ENCODE measurements around the gene UROD. TPM values are rescaled to one million over a fixed set of nuclear protein-coding genes. Genes with fewer than 3 reads are reported as not detected.

The UROD gene
- total RNA-seq, 1 donor = 136 TPM

GRCh38 chr1:45008516-45008915 is 3.5 kb upstream of the UROD start:
- TF ChIP-seq CTCF (IDR thresholded peaks at IDR 0.05; ENCODE audit: insufficient read depth, low read depth, low read length) = no peak
- H3K4me3 ChIP-seq (ENCODE audit: low read depth, low read length) = no peak overlapping the region
- no peak for DNase-seq (ENCODE audit: low read depth)

- no peak overlapping the region for H3K4me3 ChIP-seq (ENCODE audit: low read depth, low read length)
- no peak for TF ChIP-seq CTCF (IDR thresholded peaks at IDR 0.05; ENCODE audit: insufficient read depth, low read depth, low read length)
- no peak for DNase-seq (ENCODE audit: low read depth)
Measured at GRCh38 chr1:45009296-45009865, 2.7 kb upstream of the UROD start.

GRCh38 chr1:45009956-45010854 is 1.8 kb upstream of the UROD start:
- no peak for TF ChIP-seq CTCF (IDR thresholded peaks at IDR 0.05; ENCODE audit: insufficient read depth, low read depth, low read length)
- DNase-seq (ENCODE audit: low read depth) = no peak
- peak overlapping the region; percentile 69 for H3K4me3 ChIP-seq (ENCODE audit: low read depth, low read length)

GRCh38 chr1:45010855-45011811 is 921 bp upstream of the UROD start, which contains the start of gene HECTD3:
Gene HECTD3 (minus strand): TSS chr1:45011324. CDS start chr1:45011257, 67 bp downstream.
- H3K4me3 ChIP-seq (ENCODE audit: low read depth, low read length) = peak within 1 kb of the TSS; percentile 69
- TF ChIP-seq CTCF (IDR thresholded peaks at IDR 0.05; ENCODE audit: insufficient read depth, low read depth, low read length) = no peak
- DNase-seq (ENCODE audit: low read depth) = peak; percentile 72

- peak; percentile 60 for DNase-seq (ENCODE audit: low read depth)
Measured at GRCh38 chr1:45012639-45013278, 705 bp downstream of the UROD start.

More at GRCh38 chr1:45012639-45013278, 705 bp downstream of the UROD start:
- H3K4me3 ChIP-seq (ENCODE audit: low read depth, low read length) = peak overlapping the region; percentile 69
- no peak for TF ChIP-seq CTCF (IDR thresholded peaks at IDR 0.05; ENCODE audit: insufficient read depth, low read depth, low read length)

Measured in fibroblast of villous mesenchyme (primary cell).